OCI-LY3 (cell line): ENCODE data around the gene RUFY3.

Experiments used
- CTCF ChIP-seq: fragments of 200-600, 300-600 bp; sonication (generic); IDR thresholded peaks from 2 replicates; pipeline ENCODE4 v1.5.1; 2014; ENCODE audit warnings: antibody characterized with exemption, low read length, low read depth
- EZH2phosphoT487 ChIP-seq: fragments of 200-600 bp; shearing (Covaris generic); IDR thresholded peaks from 2 replicates; pipeline ENCODE4 v1.6.1; 2018; ENCODE audit warnings: antibody characterized with exemption, mixed run types, low read depth

GRCh38 chr4:70831293-70831692 lies 109.5 kb downstream of the RUFY3 start:
- no peak for TF ChIP-seq CTCF
- TF ChIP-seq EZH2phosphoT487, result no peak
